ENCODE measurements around the gene MYLK.
A peak's percentile ranks its signal among the peaks of the same experiment; 100 is the strongest.
"Not testable (repeated sequence)": the region's sequence is repeated elsewhere in the genome, so short reads cannot be mapped to it uniquely, and the experiment has no call there.

MYLK gene

DNA sequence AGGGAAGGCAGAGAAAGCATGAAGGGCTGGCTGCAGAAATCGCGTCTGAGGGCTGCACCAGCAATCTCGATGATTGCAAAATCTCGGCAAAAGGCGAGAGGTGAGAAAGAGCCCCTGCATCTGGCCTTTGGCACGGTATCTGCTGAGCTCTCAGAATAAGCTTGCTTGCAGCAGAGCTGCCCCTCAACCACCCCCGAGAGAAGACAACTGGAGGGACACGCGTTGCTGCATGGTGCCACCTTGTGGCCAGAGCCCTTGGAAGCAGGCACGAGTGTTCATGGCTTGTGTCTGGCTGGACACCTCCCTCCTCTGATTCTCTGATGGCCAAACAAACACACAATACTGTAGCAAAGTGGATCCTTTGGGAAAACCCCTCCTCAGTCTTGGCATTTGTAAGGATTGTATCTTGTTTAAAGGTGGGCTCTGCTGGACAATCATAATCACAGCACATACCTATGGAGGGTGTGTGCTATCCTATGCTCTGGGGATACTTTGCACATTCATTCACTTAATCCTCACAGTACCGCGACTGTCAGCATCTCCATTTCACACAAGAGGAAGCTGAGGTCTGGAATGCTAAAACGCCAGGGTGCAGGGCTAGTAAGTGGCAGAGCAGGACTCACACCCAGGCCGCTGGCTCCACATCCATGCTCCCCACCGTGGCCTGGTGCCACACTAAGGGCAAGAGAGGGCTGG lies 164.9 kb downstream of the MYLK start:
- peak; percentile 67 for DNase-seq

DNA sequence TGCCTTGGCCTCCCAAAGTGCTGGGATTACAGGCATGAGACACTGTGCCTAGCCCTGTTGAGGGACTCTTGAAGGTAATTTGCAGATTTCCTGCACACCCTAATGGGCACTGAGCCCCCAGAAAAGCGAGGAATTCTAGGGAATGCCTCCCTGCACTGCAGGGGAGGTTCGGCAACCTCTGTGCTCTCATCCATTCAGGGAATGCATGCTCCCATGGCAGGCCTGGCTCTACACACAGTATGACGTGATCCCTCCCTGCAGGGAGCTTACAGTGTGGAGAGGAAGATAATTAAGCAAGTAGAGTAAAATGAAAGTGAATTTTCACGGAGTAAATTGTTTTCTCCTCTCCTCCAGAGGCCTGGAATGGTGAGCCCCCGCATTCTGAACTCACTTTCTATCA lies 166.0 kb downstream of the MYLK start:
- DNase-seq, result no peak

DNA sequence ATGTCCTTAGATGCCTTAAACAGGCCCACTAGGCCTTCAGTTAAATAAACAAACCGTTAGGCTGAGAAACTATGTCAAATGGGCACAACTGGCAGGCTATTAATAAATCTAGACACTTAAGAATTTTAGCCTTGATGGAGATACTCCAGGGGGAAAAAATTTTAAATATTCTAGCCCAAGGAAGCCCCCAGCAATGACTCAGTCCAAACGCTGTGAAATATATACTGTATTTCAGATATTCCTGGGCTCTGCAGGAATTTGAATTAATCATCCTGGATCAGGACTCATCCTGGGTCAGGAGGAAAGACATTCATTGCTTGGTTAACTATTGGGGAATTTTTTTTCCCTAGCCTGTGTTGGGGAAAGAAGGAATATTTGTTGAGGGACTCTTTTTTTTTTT lies 166.7 kb downstream of the MYLK start:
- DNase-seq, result not testable (repeated sequence)

DNA sequence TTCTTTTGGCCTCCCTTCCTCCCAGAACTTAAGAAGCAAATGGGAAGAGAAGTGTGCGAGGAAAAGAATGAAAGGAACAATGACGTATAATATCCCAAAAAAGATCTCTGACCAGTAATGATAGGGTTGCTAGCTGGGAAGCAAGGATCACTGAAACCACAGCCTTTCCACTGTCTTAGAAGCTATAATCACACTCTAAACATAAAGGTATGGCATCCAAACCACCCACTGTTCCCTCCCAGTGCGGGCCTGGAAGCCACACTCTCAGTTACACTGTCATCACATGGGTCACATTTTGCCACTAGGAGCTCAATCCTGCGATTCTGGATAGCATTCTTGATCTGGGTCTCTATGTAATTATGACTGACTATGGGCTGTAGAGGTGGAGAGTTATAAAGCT lies 167.7 kb downstream of the MYLK start:
- DNase-seq, result no peak

DNA sequence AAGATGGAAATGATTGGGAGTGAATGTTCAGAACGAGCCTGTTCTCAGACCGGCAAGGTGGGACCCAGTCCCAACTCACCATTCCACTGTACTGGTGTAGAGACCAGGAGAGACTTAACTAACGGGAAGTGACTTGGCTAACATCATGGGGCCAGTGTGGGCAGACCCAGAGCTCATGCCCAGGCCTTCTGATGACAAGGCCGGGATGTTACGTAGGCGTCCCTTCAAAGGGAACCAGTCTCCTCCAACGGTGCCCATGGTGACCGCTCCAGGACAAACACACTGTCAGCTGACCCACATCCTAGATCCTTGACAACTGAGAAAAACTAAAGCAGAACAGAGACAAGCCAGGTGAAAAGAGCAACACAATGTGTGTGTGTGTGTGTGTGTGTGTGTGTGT lies 170.9 kb downstream of the MYLK start:
- no peak for DNase-seq

DNA sequence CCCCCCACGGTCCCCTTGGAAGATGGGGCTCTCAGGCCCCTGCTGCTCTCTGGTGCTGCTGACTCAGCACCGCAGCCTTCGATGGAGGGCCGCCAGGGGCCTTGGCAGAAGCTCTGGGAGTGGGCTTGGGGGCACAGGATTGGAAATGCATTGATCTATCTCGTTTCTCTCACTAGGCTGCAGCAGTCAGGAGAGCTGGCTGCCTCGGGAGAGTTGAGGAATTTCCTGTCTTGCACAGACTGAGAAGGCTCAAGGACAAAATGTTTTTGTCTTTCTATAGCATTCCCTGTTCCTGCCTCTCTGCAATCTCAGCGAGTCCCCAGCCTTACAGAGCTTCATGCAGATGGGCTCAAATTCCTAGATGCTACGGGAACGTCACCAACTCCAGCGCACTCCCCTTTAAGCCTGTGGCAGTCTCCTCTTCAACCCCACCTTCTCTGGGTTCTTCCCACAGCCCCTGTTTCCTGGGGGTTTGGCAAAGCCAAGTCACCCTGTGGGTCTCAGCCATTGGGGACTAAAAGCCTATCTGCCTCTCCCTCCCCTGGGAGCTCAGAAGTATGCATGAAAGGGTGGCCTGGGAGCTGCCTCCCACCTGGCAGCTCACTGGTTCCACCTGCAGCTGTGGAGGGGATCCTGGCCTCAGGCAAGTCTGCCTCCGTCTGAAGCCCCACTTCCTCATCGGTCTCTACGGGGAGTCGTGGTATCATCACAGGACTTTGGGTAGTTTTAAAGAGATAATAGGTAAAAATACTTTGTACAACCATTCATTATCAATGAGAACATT lies 171.9 kb downstream of the MYLK start:
- no peak for DNase-seq

DNA sequence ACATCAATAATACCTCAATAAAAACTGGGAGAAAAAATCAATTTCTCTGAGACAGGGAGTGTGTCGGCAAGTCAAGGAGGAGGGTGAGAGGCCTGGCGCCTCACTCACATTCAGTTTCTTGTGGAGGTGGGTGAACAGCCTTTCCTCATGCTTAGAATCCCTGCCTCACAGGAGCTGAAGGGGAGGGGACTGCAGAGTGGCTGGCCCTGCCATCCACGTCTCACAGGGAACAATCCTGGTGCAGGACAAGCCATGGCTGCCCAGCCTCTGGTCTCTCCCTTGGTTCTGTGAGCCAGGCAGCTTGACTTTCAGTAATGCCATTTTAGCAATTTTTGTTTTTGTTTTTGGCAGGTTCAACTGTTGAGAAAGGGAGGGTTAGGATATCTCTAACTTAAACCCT lies 172.8 kb downstream of the MYLK start:
- no peak for DNase-seq

DNA sequence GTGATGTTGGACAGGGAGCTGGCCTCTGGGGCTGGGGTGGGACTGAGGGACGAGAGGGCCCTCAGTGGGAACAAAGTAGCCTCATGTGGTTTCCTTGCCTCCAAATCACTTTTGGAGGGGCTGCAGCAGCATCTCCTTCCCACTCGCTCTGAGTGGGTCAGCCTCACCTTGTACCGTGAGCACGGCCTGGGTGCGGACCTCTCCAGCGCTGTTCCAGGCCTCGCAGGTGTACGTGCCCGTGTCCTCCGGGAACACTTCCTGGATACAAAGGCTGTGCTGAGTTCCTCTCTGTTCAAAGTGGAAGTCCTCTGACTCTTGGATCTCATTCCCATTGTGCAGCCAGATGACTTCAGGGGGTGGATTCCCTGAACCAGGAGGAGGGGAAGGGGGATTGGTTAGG lies 175.6 kb downstream of the MYLK start:
- no peak for DNase-seq

DNA sequence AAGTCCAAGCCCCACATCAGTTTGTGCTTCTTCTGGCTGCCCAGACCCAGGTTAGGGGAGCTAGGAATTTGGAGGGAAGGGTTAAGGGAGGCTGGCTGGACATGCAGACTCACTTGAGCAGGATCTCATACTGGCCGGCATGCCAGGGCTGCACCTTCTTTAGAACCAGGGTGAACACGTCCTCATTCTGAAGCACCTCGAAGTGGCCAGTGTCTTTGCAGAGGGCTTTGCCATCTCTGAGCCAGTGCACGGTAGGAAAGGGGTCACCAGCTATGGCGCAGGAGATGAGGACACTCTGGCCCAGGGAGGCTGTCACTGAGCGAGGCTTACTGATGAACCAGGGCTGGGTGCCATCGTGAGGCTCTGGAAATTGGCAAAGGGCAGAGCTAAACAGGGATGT lies 176.5 kb downstream of the MYLK start:
- not testable (repeated sequence) for DNase-seq

DNA sequence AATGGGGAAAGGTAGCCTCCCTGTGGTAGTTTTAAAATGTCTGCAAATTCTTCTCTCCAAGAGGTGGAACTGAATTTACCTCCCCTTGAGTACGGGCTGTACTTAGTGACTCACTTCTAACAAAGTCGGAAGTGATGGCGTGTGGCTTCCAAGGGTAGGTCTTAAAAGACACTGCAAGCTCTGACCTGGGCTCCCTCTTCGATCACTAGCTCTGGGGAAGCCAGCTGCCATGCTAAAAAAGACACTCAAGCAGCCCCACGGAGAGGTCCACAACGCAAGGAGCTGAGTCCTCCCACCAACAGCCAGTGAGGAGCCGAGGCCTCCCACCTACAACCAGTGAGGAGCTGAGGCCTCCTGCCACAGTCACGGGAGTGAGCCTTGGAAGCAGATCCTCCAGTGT lies 177.3 kb downstream of the MYLK start:
- no peak for DNase-seq

DNA sequence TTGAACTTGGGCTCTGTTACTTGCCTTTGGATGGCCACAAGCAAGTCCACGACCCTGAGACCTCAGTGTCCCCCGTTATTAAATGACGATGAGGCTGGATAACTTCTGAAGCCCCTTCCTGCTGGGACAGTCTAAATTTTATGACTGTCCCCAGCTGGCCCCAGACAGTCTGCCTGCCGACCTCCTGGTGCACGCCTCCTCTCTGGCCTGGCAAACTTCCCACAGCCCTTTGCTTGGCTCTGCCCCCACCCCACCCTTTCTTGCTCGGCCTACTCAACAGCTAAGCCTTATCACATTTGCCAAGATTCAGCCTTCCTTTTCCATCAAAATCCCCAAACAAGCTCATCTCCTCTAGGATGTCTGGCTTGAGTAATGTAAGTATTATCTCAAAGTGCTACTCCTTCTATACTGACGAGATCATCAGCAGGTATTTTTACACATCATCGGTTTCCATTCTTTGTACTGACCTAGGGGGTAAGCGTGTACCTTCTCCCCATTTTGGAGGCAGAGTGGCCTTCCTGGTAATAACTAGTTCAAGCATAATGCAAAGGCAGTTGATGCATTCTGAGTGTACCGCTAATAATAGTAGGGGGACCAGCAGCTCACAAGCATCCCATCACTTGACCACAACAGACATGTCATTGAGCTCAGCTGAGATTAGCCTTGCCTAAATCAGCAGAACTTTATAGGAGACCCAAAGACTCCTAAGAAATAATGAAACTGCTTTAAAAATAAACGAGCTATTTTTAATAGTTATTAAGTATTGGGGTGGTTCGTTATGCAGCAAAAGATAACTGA lies 178.4 kb downstream of the MYLK start:
- no peak for DNase-seq

DNA sequence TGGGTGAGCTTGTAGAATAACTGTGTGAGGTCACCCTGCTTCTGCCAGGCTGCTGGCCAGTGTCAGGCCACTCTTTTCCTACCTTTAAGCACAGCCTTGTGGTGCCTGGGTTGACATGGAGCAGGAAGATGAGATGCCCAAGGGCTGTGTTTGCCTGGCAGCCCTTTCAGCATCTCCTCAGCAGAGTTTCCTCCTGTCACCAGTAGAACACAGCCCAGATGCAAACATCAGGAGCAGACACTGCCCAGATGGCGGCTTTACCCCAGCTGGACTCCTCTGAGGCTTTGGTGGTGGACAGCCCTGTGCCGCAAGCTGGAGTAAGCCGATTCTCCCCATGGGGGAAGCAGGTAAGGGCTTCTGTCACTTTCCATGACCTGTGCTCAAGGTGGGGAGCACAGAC lies 180.5 kb downstream of the MYLK start:
- DNase-seq, result not testable (repeated sequence)

DNA sequence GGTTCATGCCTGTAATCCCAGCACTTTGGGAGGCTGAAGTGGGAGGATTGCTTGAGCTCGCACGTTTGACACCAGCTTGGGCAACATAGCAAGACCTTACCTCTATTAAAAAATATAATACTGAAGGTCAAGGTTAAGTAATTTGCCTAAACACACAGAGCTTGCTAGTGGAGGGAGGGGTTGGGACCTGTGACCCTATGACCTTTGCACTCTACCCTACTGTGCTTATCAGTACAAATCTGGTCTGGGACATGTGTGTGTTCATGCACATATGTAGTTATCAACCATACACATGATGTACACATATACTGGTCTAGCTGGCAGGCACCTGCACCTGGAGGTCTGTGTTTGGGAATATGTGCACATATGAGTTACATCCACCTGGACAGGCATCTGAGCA lies 181.4 kb downstream of the MYLK start:
- DNase-seq, result no peak

DNA sequence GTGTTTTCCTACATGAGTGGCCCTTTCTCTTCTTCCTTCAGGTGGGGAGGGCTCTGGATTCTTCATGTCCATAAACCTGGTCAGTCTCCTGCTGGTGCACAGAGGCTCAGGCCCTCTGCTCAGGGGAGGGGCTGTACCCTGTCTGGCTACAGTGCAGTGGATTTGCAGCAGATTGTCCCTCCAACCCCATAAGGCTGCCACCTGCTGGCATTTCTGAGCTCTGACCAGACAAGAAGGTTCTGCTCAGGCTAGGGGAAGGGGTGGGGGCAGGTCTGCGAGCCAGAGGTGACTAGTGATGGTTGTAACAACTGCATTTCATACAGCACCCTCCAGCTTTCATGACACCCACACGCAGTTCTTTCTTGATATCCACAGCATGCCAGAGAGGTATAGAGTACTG lies 182.1 kb downstream of the MYLK start:
- not testable (repeated sequence) for DNase-seq

DNA sequence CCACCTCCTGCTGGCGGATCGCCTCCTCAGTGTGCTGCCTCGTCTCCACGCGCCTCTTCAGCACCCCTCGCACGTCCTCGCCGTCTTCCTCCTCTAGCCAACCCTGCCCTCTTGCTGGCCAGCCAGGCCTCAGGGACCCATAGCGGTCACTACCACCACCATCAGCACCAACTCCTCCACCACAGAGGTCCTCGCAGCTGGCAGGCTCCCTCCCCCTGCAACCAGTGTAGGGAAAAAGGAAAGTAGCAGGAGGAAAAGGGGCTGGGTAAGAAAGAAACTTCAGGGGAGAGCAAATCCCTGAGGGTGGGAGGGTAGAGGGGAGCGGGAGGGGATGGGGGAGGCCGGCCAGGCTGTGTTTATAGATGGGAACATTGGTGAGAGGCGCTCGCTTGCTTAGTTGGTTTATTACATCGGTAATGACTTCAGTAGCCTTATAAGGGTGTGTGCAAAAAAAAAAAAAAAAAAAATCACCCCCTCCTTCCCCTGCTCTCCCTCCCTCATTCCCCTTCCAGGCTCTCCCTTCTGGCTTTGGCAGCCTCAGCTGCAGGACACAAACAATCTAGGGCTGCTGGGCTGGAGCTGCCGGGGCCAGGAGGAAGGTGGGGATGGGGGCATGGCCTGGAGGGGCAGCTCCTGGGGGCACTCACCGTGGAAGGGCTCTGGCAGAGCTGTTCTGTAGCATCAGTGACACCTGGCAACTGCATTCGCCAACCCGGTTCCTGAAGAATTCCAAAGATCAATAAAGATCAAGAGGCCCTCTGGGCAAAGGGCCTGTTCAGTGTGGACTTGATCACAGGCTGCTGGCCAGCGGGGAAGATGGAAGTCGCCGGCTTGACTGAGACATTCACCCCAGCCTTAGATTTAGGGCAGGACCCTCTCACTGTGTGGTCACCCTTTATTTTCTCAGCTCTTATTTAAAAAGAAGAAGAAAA lies 183.1 kb downstream of the MYLK start:
- DNase-seq, result no peak

DNA sequence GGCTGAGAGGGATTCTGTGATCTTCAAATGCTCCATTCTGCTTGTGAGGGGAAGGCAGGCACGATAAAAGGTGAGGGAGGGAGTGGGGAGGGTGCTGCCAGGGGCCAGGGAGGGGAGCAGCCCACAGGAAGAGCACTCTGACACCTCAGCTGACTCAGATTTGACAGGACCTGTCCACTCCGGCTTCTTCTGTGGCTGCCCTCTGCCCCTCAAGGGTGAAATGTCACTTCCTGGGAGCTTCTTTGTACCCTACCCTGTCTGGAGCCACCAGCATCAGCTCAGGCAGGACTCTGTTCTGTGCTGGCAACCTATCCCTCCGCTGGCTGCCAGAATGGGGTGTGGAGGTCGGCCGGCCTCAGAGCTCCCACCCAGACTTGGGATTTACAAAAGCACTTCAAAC lies 185.3 kb downstream of the MYLK start:
- DNase-seq, result no peak

DNA sequence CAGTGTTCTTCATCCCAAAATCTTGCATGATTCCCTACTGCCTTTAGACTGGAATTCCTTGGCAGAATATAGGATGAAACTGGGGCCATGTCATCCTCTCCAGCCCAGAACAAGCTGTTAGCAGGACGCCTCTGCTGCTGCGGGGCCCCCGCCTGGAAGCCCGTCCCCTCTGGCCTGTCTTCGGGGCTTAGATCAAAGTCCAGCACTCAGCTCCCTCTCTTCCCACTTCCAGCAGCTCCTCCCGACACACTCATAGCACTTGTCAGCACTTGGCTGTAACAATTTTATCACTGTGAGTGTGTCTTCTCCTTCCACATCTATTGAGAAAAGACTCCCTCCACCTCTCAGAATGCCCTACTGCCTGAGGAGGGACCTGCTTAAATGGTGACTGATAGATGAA lies 187.3 kb downstream of the MYLK start:
- DNase-seq, result no peak

DNA sequence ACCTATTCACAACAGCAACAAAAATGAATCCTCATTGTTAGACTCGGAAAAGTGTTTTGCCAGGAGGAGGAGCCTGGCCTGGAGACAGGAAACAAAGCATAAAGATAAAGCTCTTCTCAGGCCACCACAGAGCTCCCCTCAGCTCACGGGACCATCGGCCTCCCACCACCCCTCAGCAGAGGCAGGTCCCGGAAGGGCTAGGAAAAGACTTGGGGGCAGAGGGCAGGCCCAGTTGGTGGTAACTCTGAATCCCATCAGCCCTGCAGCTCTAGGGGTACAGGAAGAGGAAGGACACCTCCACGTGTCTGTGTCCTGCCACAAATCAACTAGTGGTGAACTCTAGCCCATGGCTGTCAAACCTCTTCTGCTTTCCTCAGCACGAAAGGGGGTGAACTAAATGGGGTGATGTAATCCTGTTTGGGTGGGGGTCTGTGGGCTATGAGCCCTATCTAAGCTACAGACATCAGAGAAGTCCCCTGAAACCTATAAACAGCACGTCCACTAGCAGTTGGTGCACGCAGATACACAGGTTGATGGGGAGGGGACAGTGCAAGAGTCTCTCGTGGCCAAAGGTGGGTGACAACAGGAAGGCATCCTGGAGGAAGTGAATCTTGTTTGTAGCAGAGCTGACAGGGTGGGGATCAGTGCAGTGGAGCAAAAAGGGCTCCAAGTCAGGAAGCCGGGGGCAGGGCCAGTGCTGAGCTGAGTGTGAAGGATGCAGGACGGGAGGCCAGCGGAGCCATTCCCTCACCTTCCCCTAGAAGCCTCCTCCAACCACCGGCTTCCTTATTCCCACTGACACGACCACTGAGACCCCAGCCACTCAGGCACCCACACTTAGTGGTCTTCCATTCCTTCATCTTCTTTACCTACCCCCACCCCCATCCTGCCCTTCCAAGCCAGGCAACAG lies 188.1 kb downstream of the MYLK start:
- DNase-seq, result no peak

DNA sequence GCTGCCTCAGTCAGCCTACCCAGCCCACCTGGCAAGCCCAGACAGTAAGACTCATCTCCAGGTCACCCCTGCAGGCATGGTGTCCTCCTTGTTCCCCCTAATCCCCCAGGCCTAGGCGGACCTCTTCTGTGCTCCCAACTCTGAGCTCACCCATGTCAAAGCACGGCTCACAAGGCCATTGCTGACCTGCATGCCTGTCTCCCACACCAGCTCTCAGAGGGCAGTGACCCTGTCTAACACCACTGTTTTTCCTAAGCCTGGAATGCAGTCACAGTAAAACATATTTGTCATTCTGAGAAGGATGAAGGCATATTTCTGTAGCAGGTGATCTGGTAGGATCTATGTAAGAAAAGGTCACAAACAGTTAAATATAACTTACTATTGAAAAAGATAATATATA lies 189.0 kb downstream of the MYLK start:
- no peak for DNase-seq

DNA sequence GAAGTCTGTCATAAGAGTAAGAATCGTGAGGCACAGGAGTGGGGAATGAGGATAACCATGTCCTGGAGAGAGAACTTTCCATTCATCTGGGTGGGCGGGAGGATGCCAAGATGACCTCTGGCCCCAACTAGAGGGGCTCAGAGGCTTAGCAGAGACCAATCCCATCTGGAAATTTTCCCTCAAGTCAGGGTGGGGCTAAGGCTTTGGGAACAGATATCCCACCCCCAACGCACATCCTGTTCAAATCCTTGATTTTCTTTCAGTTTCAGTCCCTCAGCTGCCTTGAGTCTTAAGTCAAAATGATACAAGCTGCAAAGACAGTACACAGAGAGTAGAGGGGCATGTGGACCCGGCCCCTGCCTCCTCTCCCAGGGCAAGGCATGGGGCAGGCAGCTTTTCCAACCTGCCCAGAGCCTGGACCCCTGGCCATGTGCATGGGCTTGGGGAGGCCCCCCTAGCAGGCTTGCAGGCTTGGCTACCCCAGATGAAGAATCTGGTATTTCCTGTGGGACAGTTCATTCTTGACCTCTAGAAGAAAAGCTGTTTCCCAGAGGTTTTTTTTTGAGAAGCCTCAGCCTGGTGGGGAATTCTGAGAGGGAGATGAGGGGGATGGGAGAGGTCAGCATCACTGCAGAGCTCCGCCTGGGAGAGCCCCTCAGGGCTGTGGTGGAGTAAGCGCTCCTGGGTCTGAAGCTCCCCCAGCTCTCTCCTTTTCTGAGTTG lies 189.6 kb downstream of the MYLK start:
- DNase-seq, result no peak
